NT2/D1 (cell line): ENCODE measurements around the gene WDR12.
"Not testable (repeated sequence)": the region's sequence is repeated elsewhere in the genome, so short reads cannot be mapped to it uniquely, and the experiment has no call there.

Source experiments
- DNase-seq: peaks from one replicate; pipeline ENCODE4 v3.0.0-alpha.2; 2011; ENCODE audit warnings: low read depth, low spot score
- H3K27me3 ChIP-seq: 2 replicates; pipeline ENCODE4 v1.6.0; 2011; ENCODE audit warnings: mild to moderate bottlenecking; ENCODE audit not compliant: insufficient read length, insufficient read depth
- H3K36me3 ChIP-seq: 2 replicates; pipeline ENCODE4 v1.6.1; 2011; ENCODE audit warnings: mild to moderate bottlenecking, low read length, mixed read lengths; ENCODE audit not compliant: insufficient read depth, insufficient read length
- H3K4me1 ChIP-seq: 2 replicates; pipeline ENCODE4 v1.5.1; 2011; ENCODE audit not compliant: insufficient read depth, insufficient read length
- H3K4me3 ChIP-seq: 2 replicates; pipeline ENCODE4 v1.5.1; 2011; ENCODE audit warnings: low read depth; ENCODE audit not compliant: insufficient read length
- H3K9ac ChIP-seq: 2 replicates; pipeline ENCODE4 v1.6.0; 2011; ENCODE audit warnings: low read depth; ENCODE audit not compliant: insufficient read length
- H3K9me3 ChIP-seq: 2 replicates; pipeline ENCODE4 v1.5.1; 2011; ENCODE audit warnings: mild to moderate bottlenecking, low read length; ENCODE audit not compliant: insufficient read depth
- SUZ12 ChIP-seq: IDR thresholded peaks from 2 replicates; pipeline ENCODE4 v1.6.1; 2011; ENCODE audit not compliant: insufficient read length, insufficient read depth; ENCODE audit errors: extremely low read depth
- YY1 ChIP-seq: IDR thresholded peaks from 2 replicates; pipeline ENCODE4 v1.6.1; 2011; ENCODE audit not compliant: insufficient read length, insufficient read depth
- ZNF274 ChIP-seq: IDR thresholded peaks from 2 replicates; pipeline ENCODE4 v1.6.1; 2011; ENCODE audit warnings: mild to moderate bottlenecking, low read depth, low read length

The WDR12 gene

GRCh38 chr2:202881570-202881969, 29.9 kb downstream of the WDR12 start:
- H3K36me3 ChIP-seq: peaks cover 82% of the 10 kb centered on the region
- DNase-seq: no peak
- H3K9me3 ChIP-seq: no peaks in the 10 kb centered on the region
- TF ChIP-seq ZNF274: no peak
- TF ChIP-seq SUZ12: no peak
- no peak overlapping the region for H3K9ac ChIP-seq
- no peaks in the 10 kb centered on the region for H3K4me1 ChIP-seq
- no peak overlapping the region for H3K4me3 ChIP-seq
- no peaks in the 10 kb centered on the region for H3K27me3 ChIP-seq

GRCh38 chr2:202877699-202878098, 33.8 kb downstream of the WDR12 start:
- Histone ChIP-seq H3K36me3 (peaks cover 54% of the 10 kb centered on the region), H3K4me1 (no peaks in the 10 kb centered on the region), H3K9me3 (no peaks in the 10 kb centered on the region), H3K4me3 (no peak overlapping the region), H3K27me3 (no peaks in the 10 kb centered on the region), H3K9ac (no peak overlapping the region)
- DNase-seq: no peak
- TF ChIP-seq ZNF274 (no peak), YY1 (no peak), SUZ12 (no peak)

- DNase-seq: peak; percentile 15
- TF ChIP-seq ZNF274 (no peak), SUZ12 (no peak), YY1 (no peak)
- no peaks in the 10 kb centered on the region for H3K9me3 ChIP-seq
- H3K4me1 ChIP-seq: no peaks in the 10 kb centered on the region
- peak within 1 kb of the TSS; percentile 88 for H3K9ac ChIP-seq
- peak within 1 kb of the TSS; percentile 72 for H3K4me3 ChIP-seq
- H3K27me3 ChIP-seq: peaks cover 14% of the 10 kb centered on the region
- peaks cover 5% of the 10 kb centered on the region for H3K36me3 ChIP-seq
Measured at GRCh38 chr2:202871300-202872141, 40.0 kb downstream of the WDR12 start, which contains the start of gene ICA1L. Gene ICA1L, minus strand, starts transcription at chr2:202871766. Its CDS starts 42,757 bp downstream, at chr2:202829009.

GRCh38 chr2:202870431-202871299, 40.8 kb downstream of the WDR12 start:
- Histone ChIP-seq H3K9ac (peak overlapping the region; percentile 88), H3K4me3 (peak overlapping the region; percentile 72), H3K36me3 (no peaks in the 10 kb centered on the region), H3K9me3 (no peaks in the 10 kb centered on the region), H3K4me1 (no peaks in the 10 kb centered on the region), H3K27me3 (peaks cover 14% of the 10 kb centered on the region)
- no peak for TF ChIP-seq YY1
- no peak for TF ChIP-seq SUZ12
- TF ChIP-seq ZNF274: no peak
- peak; percentile 47 for DNase-seq

GRCh38 chr2:202861987-202862386, 49.5 kb downstream of the WDR12 start:
- no peak for DNase-seq
- H3K4me3 ChIP-seq: no peak overlapping the region
- TF ChIP-seq YY1 (no peak), ZNF274 (no peak), SUZ12 (no peak)
- H3K9ac ChIP-seq: no peak overlapping the region
- H3K27me3 ChIP-seq: no peaks in the 10 kb centered on the region
- no peaks in the 10 kb centered on the region for H3K4me1 ChIP-seq
- H3K36me3 ChIP-seq: no peaks in the 10 kb centered on the region
- no peaks in the 10 kb centered on the region for H3K9me3 ChIP-seq

- Histone ChIP-seq H3K4me1 (no peaks in the 10 kb centered on the region), H3K36me3 (no peaks in the 10 kb centered on the region), H3K9ac (no peak overlapping the region), H3K9me3 (no peaks in the 10 kb centered on the region), H3K27me3 (no peaks in the 10 kb centered on the region), H3K4me3 (no peak overlapping the region)
- no peak for TF ChIP-seq SUZ12
- no peak for DNase-seq
Measured at GRCh38 chr2:202858601-202859000, 52.9 kb downstream of the WDR12 start.

GRCh38 chr2:202849343-202849742, 62.1 kb downstream of the WDR12 start:
- H3K9me3 ChIP-seq, H3K4me1 ChIP-seq, H3K4me3 ChIP-seq, H3K27me3 ChIP-seq, H3K9ac ChIP-seq, H3K36me3 ChIP-seq, DNase-seq: not testable (repeated sequence)
